ENCODE measurements around the gene GOLGA7B.

The GOLGA7B gene

DNA sequence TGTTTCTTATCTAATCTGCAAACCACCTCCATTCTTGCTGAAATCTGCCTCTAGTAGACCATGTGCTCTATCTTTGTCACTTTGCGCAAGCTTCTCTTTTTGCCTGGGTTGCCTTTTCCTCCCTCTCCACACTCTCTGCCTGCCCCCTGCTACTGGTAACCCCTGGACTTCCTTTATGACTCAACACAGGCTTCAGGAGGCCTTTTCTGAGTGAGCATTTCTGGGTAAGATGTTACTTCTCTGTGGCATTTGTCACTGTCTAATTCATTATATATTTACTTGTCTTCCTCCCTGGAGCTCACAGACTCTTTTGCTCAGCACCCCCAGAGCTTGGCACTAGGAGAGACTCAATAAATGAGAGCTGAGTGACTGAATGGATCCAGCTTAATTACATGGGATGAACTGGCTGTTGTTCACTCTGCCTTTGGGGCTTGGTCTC lies 8.4 kb downstream of the GOLGA7B start:
- H3K9ac ChIP-seq (ENCODE audit: insufficient read length, low read depth), result no peak overlapping the region
- no peak for DNase-seq (ENCODE audit: low read depth, low spot score)
- H3K4me3 ChIP-seq (ENCODE audit: insufficient read length, low read depth), result no peak overlapping the region
- H3K9me3 ChIP-seq (ENCODE audit: insufficient read depth, low read length), result no peaks in the 10 kb centered on the region
- peaks cover 6% of the 10 kb centered on the region for H3K4me1 ChIP-seq (ENCODE audit: insufficient read depth, insufficient read length)
- peaks cover 13% of the 10 kb centered on the region for H3K27me3 ChIP-seq (ENCODE audit: insufficient read depth, insufficient read length)
- H3K36me3 ChIP-seq (ENCODE audit: insufficient read depth, insufficient read length, low read length), result no peaks in the 10 kb centered on the region
- TF ChIP-seq ZNF274 (IDR thresholded peaks at IDR 0.05; ENCODE audit: low read depth, low read length), result no peak
- no peak for TF ChIP-seq YY1 (IDR thresholded peaks at IDR 0.05; ENCODE audit: insufficient read depth, insufficient read length)
- TF ChIP-seq SUZ12 (IDR thresholded peaks at IDR 0.05; ENCODE audit: extremely low read depth, insufficient read depth, insufficient read length), result no peak

GRCh38 chr10:97861097-97861750 lies 11.6 kb downstream of the GOLGA7B start:
- no peaks in the 10 kb centered on the region for H3K36me3 ChIP-seq (ENCODE audit: insufficient read depth, insufficient read length, low read length)
- no peaks in the 10 kb centered on the region for H3K9me3 ChIP-seq (ENCODE audit: insufficient read depth, low read length)
- H3K9ac ChIP-seq (ENCODE audit: insufficient read length, low read depth), result no peak overlapping the region
- TF ChIP-seq SUZ12 (IDR thresholded peaks at IDR 0.05; ENCODE audit: extremely low read depth, insufficient read depth, insufficient read length) (no peak), ZNF274 (IDR thresholded peaks at IDR 0.05; ENCODE audit: low read depth, low read length) (no peak), YY1 (IDR thresholded peaks at IDR 0.05; ENCODE audit: insufficient read depth, insufficient read length) (no peak)
- peaks cover 8% of the 10 kb centered on the region for H3K4me1 ChIP-seq (ENCODE audit: insufficient read depth, insufficient read length)
- H3K4me3 ChIP-seq (ENCODE audit: insufficient read length, low read depth), result no peak overlapping the region
- H3K27me3 ChIP-seq (ENCODE audit: insufficient read depth, insufficient read length), result no peaks in the 10 kb centered on the region
- DNase-seq (ENCODE audit: low read depth, low spot score), result no peak

- Histone ChIP-seq H3K27me3 (ENCODE audit: insufficient read depth, insufficient read length) (no peaks in the 10 kb centered on the region), H3K4me3 (ENCODE audit: insufficient read length, low read depth) (no peak overlapping the region), H3K36me3 (ENCODE audit: insufficient read depth, insufficient read length, low read length) (no peaks in the 10 kb centered on the region), H3K4me1 (ENCODE audit: insufficient read depth, insufficient read length) (peaks cover 8% of the 10 kb centered on the region), H3K9me3 (ENCODE audit: insufficient read depth, low read length) (no peaks in the 10 kb centered on the region), H3K9ac (ENCODE audit: insufficient read length, low read depth) (no peak overlapping the region)
- TF ChIP-seq ZNF274 (IDR thresholded peaks at IDR 0.05; ENCODE audit: low read depth, low read length), result no peak
- TF ChIP-seq SUZ12 (IDR thresholded peaks at IDR 0.05; ENCODE audit: extremely low read depth, insufficient read depth, insufficient read length), result no peak
- TF ChIP-seq YY1 (IDR thresholded peaks at IDR 0.05; ENCODE audit: insufficient read depth, insufficient read length), result no peak
- DNase-seq (ENCODE audit: low read depth, low spot score), result no peak
Measured at GRCh38 chr10:97861924-97862323, 12.3 kb downstream of the GOLGA7B start.

DNA sequence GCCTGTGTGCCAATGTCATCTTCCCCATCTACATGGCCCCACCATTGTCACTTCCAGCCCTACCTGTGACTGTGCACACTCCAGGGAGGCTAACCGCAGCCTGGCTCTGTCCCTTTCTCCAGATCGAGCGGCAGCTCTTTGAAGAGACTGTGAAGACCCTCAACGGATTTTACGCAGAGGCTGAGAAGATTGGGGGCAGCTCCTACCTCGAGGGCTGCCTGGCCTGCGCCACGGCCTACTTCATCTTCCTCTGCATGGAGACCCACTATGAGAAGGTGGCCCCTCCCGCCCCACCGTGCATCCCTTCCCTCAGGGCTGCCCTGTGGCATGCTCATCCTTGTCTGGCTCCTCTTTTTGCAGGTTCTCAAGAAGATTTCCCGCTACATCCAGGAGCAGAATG lies 14.2 kb downstream of the GOLGA7B start:
- DNase-seq (ENCODE audit: low read depth, low spot score), result no peak
- Histone ChIP-seq H3K27me3 (ENCODE audit: insufficient read depth, insufficient read length) (no peaks in the 10 kb centered on the region), H3K9me3 (ENCODE audit: insufficient read depth, low read length) (no peaks in the 10 kb centered on the region), H3K4me1 (ENCODE audit: insufficient read depth, insufficient read length) (peaks cover 8% of the 10 kb centered on the region), H3K9ac (ENCODE audit: insufficient read length, low read depth) (no peak overlapping the region), H3K4me3 (ENCODE audit: insufficient read length, low read depth) (no peak overlapping the region), H3K36me3 (ENCODE audit: insufficient read depth, insufficient read length, low read length) (no peaks in the 10 kb centered on the region)
- TF ChIP-seq ZNF274 (IDR thresholded peaks at IDR 0.05; ENCODE audit: low read depth, low read length) (no peak), YY1 (IDR thresholded peaks at IDR 0.05; ENCODE audit: insufficient read depth, insufficient read length) (no peak), SUZ12 (IDR thresholded peaks at IDR 0.05; ENCODE audit: extremely low read depth, insufficient read depth, insufficient read length) (no peak)

DNA sequence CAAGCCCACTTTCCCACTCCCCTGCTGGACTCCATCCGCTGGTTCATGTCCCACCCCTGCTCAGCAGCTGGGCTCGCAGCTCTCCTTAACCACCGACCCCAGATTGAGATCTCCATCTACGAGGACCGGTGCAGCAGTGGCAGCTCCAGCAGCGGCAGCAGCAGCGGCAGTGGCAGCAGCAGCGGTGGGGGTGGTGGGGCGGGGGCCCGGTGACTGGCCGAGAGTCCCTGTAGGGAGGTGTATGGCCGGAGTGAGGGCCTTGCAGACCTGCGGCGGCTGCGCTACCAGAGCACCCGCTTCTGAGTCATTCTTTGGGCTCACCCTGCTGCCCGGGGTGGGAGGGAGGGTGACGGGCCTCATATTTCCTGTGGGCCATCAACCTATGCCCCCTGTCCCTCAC lies 15.8 kb downstream of the GOLGA7B start:
- H3K27me3 ChIP-seq (ENCODE audit: insufficient read depth, insufficient read length), result no peaks in the 10 kb centered on the region

DNA sequence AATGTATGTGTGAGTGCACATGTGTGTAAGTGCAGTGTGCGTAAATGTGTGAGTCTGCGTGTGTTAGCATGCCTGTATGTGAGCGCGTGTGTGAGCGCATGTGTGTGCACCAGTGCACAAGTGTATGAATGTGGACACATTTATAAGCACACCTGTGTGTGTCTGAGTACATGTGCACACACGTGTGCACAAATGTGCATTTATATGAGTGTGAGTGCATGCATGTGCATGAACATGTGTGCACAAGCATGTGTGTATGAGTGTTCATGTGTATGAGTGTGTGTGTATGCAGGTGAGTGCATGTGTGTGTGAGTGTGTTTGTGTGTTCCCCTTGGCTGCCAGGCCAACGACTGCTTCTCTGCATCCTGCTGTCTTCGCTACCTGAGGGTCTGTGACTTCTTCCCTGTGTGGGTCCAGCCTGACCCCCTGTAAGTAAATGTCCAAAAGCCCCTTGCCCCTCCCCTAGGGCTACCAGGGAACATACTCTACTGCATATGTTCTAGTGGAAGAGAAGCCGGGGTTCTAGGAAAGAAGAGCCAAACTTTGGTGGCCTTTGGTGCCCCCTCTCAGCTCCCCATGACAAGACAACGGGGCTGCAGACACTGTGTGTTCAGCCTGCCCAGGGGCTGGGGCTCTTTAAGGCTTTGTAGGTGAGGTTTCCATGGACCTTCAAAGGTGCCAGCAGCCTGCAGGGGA lies 17.0 kb downstream of the GOLGA7B start:
- Histone ChIP-seq H3K4me3 (ENCODE audit: insufficient read length, low read depth) (no peak overlapping the region), H3K27me3 (ENCODE audit: insufficient read depth, insufficient read length) (no peaks in the 10 kb centered on the region), H3K9ac (ENCODE audit: insufficient read length, low read depth) (no peak overlapping the region), H3K36me3 (ENCODE audit: insufficient read depth, insufficient read length, low read length) (no peaks in the 10 kb centered on the region), H3K9me3 (ENCODE audit: insufficient read depth, low read length) (no peaks in the 10 kb centered on the region), H3K4me1 (ENCODE audit: insufficient read depth, insufficient read length) (peaks cover 12% of the 10 kb centered on the region)
- DNase-seq (ENCODE audit: low read depth, low spot score), result no peak
- no peak for TF ChIP-seq SUZ12 (IDR thresholded peaks at IDR 0.05; ENCODE audit: extremely low read depth, insufficient read depth, insufficient read length)
- TF ChIP-seq YY1 (IDR thresholded peaks at IDR 0.05; ENCODE audit: insufficient read depth, insufficient read length), result no peak
- TF ChIP-seq ZNF274 (IDR thresholded peaks at IDR 0.05; ENCODE audit: low read depth, low read length), result no peak

More for the DNA sequence above, 15.8 kb downstream of the GOLGA7B start:
- Histone ChIP-seq H3K9ac (ENCODE audit: insufficient read length, low read depth) (no peak overlapping the region), H3K4me1 (ENCODE audit: insufficient read depth, insufficient read length) (peaks cover 17% of the 10 kb centered on the region), H3K4me3 (ENCODE audit: insufficient read length, low read depth) (no peak overlapping the region), H3K36me3 (ENCODE audit: insufficient read depth, insufficient read length, low read length) (no peaks in the 10 kb centered on the region), H3K9me3 (ENCODE audit: insufficient read depth, low read length) (no peaks in the 10 kb centered on the region)
- TF ChIP-seq ZNF274 (IDR thresholded peaks at IDR 0.05; ENCODE audit: low read depth, low read length) (no peak), YY1 (IDR thresholded peaks at IDR 0.05; ENCODE audit: insufficient read depth, insufficient read length) (no peak), SUZ12 (IDR thresholded peaks at IDR 0.05; ENCODE audit: extremely low read depth, insufficient read depth, insufficient read length) (no peak)
- no peak for DNase-seq (ENCODE audit: low read depth, low spot score)

- H3K9me3 ChIP-seq (ENCODE audit: insufficient read depth, low read length), result no peaks in the 10 kb centered on the region
- no peak overlapping the region for H3K4me3 ChIP-seq (ENCODE audit: insufficient read length, low read depth)
- peaks cover 15% of the 10 kb centered on the region for H3K4me1 ChIP-seq (ENCODE audit: insufficient read depth, insufficient read length)
- H3K36me3 ChIP-seq (ENCODE audit: insufficient read depth, insufficient read length, low read length), result no peaks in the 10 kb centered on the region
- H3K27me3 ChIP-seq (ENCODE audit: insufficient read depth, insufficient read length), result no peaks in the 10 kb centered on the region
- DNase-seq (ENCODE audit: low read depth, low spot score), result no peak
- no peak overlapping the region for H3K9ac ChIP-seq (ENCODE audit: insufficient read length, low read depth)
- TF ChIP-seq YY1 (IDR thresholded peaks at IDR 0.05; ENCODE audit: insufficient read depth, insufficient read length) (no peak), SUZ12 (IDR thresholded peaks at IDR 0.05; ENCODE audit: extremely low read depth, insufficient read depth, insufficient read length) (no peak), ZNF274 (IDR thresholded peaks at IDR 0.05; ENCODE audit: low read depth, low read length) (no peak)
Measured at GRCh38 chr10:97867220-97867800, 17.7 kb downstream of the GOLGA7B start.

Data from NT2/D1 (cell line).